Measurements from ENCODE around the gene DIPK2B. TPM values are rescaled to one million over a fixed set of nuclear protein-coding genes. Genes with fewer than 3 reads are reported as not detected.

DIPK2B gene, protein sequence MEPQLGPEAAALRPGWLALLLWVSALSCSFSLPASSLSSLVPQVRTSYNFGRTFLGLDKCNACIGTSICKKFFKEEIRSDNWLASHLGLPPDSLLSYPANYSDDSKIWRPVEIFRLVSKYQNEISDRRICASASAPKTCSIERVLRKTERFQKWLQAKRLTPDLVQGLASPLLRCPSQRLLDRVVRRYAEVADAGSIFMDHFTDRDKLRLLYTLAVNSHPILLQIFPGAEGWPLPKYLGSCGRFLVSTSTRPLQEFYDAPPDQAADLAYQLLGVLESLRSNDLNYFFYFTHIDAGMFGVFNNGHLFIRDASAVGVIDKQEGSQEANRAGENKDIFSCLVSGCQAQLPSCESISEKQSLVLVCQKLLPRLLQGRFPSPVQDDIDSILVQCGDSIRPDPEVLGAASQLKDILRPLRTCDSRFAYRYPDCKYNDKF
- polyA plus RNA-seq (2013, experiment 1 of 4), result not detected
- polyA plus RNA-seq (2013, experiment 2 of 4), result not detected
- not detected for polyA plus RNA-seq (2013, experiment 3 of 4)
- not detected for polyA plus RNA-seq (2013, experiment 4 of 4)

- Histone ChIP-seq H3K27me3 (ENCODE audit: control insufficient read depth, insufficient read depth, low read length, poor library complexity, severe bottlenecking) (no peaks in the 10 kb centered on the region), H3K4me1 (ENCODE audit: control insufficient read depth, insufficient read depth, low read length) (no peaks in the 10 kb centered on the region), H3K27ac (ENCODE audit: insufficient read depth, low read depth, low read length, poor library complexity, severe bottlenecking) (no peak within 1 kb of the TSS), H3K36me3 (ENCODE audit: control insufficient read depth, insufficient read depth, low read length) (no peaks in the 10 kb centered on the region), H3K4me3 (ENCODE audit: insufficient read depth, low read depth, low read length) (no peak within 1 kb of the TSS), H3K9me3 (ENCODE audit: control insufficient read depth, low read length) (no peaks in the 10 kb centered on the region)
- WGBS, 2 experiments, result 91% methylated on average over 9 of the region's 9 CpGs
Observed at GRCh38 chrX:45200741-45201234, at the start of gene DIPK2B. Gene DIPK2B, minus strand, starts transcription at chrX:45200876. Its CDS starts 50 bp downstream, at chrX:45200826.

DNA sequence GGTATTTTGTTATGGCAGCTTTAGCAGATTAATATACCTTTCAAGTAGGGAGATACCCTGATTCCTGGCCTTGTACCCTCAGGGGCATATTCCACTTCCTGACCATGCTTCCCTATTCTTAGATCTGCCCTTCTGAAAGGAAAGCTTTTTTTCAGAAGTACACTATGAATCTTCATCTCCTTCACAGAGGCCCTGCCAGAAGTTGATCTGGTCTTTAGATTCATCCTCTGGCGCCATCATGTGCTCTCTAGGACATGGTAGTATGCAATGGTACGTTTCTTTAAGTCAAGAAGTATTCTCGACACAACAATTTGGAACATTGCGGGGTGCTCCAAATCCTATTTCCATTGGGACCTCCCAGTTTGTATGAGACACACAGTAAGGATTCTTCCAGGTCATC is 39.6 kb upstream of the DIPK2B start:
- 83 to 87% methylated on average over 4 of the region's 4 CpGs for WGBS, 2 experiments
- H3K4me1 ChIP-seq (ENCODE audit: control insufficient read depth, insufficient read depth, low read length), result no peaks in the 10 kb centered on the region
- no peaks in the 10 kb centered on the region for H3K9me3 ChIP-seq (ENCODE audit: control insufficient read depth, low read length)
- H3K27ac ChIP-seq (ENCODE audit: insufficient read depth, low read depth, low read length, poor library complexity, severe bottlenecking), result no peak overlapping the region
- no peak overlapping the region for H3K4me3 ChIP-seq (ENCODE audit: insufficient read depth, low read depth, low read length)
- no peaks in the 10 kb centered on the region for H3K27me3 ChIP-seq (ENCODE audit: control insufficient read depth, insufficient read depth, low read length, poor library complexity, severe bottlenecking)
- no peaks in the 10 kb centered on the region for H3K36me3 ChIP-seq (ENCODE audit: control insufficient read depth, insufficient read depth, low read length)

- Histone ChIP-seq H3K27ac (ENCODE audit: insufficient read depth, low read depth, low read length, poor library complexity, severe bottlenecking) (no peak overlapping the region), H3K36me3 (ENCODE audit: control insufficient read depth, insufficient read depth, low read length) (no peaks in the 10 kb centered on the region), H3K4me3 (ENCODE audit: insufficient read depth, low read depth, low read length) (no peak overlapping the region), H3K9me3 (ENCODE audit: control insufficient read depth, low read length) (no peaks in the 10 kb centered on the region), H3K27me3 (ENCODE audit: control insufficient read depth, insufficient read depth, low read length, poor library complexity, severe bottlenecking) (no peaks in the 10 kb centered on the region), H3K4me1 (ENCODE audit: control insufficient read depth, insufficient read depth, low read length) (no peaks in the 10 kb centered on the region)
- WGBS, 2 experiments, result 82 to 88% methylated on average over 1 of the region's 1 CpG
Observed at GRCh38 chrX:45238489-45238888, 37.8 kb upstream of the DIPK2B start.

GRCh38 chrX:45233531-45233930 is 32.9 kb upstream of the DIPK2B start:
- Histone ChIP-seq H3K36me3 (ENCODE audit: control insufficient read depth, insufficient read depth, low read length) (no peaks in the 10 kb centered on the region), H3K4me1 (ENCODE audit: control insufficient read depth, insufficient read depth, low read length) (no peaks in the 10 kb centered on the region), H3K27me3 (ENCODE audit: control insufficient read depth, insufficient read depth, low read length, poor library complexity, severe bottlenecking) (no peaks in the 10 kb centered on the region), H3K27ac (ENCODE audit: insufficient read depth, low read depth, low read length, poor library complexity, severe bottlenecking) (no peak overlapping the region), H3K9me3 (ENCODE audit: control insufficient read depth, low read length) (no peaks in the 10 kb centered on the region), H3K4me3 (ENCODE audit: insufficient read depth, low read depth, low read length) (no peak overlapping the region)
- 63 to 97% methylated on average over 1 to 2 of the region's 2 CpGs for WGBS, 2 experiments

- Histone ChIP-seq H3K27ac (ENCODE audit: insufficient read depth, low read depth, low read length, poor library complexity, severe bottlenecking) (no peak overlapping the region), H3K36me3 (ENCODE audit: control insufficient read depth, insufficient read depth, low read length) (no peaks in the 10 kb centered on the region), H3K4me1 (ENCODE audit: control insufficient read depth, insufficient read depth, low read length) (no peaks in the 10 kb centered on the region), H3K27me3 (ENCODE audit: control insufficient read depth, insufficient read depth, low read length, poor library complexity, severe bottlenecking) (no peaks in the 10 kb centered on the region), H3K9me3 (ENCODE audit: control insufficient read depth, low read length) (no peaks in the 10 kb centered on the region), H3K4me3 (ENCODE audit: insufficient read depth, low read depth, low read length) (no peak overlapping the region)
- 87 to 93% methylated on average over 3 of the region's 3 CpGs for WGBS, 2 experiments
Observed at GRCh38 chrX:45232139-45232538, 31.5 kb upstream of the DIPK2B start.

DNA sequence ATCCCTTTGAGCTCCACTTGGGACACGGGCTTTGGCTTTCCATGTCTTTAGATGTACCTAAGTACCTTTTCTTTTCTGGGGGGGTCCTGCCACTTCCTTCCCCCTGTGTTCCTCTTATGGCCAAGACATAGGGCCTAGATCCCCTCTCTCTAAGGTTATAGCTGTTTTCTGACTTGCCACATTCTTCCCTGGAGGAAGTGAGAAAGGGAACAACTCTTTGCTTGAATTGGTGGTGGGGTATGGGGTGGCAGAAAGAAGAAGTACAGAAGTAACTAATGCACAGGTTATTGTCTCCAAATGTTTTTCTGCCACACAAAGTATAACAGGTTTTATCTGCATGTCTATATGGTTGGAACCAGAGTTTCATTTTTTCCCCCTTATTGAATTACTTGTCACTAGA is 29.7 kb upstream of the DIPK2B start:
- WGBS, 2 experiments, result 50 to 87% methylated on average over 1 of the region's 1 CpG
- Histone ChIP-seq H3K4me3 (ENCODE audit: insufficient read depth, low read depth, low read length) (no peak overlapping the region), H3K36me3 (ENCODE audit: control insufficient read depth, insufficient read depth, low read length) (no peaks in the 10 kb centered on the region), H3K4me1 (ENCODE audit: control insufficient read depth, insufficient read depth, low read length) (no peaks in the 10 kb centered on the region), H3K27me3 (ENCODE audit: control insufficient read depth, insufficient read depth, low read length, poor library complexity, severe bottlenecking) (no peaks in the 10 kb centered on the region), H3K9me3 (ENCODE audit: control insufficient read depth, low read length) (no peaks in the 10 kb centered on the region), H3K27ac (ENCODE audit: insufficient read depth, low read depth, low read length, poor library complexity, severe bottlenecking) (no peak overlapping the region)

DNA sequence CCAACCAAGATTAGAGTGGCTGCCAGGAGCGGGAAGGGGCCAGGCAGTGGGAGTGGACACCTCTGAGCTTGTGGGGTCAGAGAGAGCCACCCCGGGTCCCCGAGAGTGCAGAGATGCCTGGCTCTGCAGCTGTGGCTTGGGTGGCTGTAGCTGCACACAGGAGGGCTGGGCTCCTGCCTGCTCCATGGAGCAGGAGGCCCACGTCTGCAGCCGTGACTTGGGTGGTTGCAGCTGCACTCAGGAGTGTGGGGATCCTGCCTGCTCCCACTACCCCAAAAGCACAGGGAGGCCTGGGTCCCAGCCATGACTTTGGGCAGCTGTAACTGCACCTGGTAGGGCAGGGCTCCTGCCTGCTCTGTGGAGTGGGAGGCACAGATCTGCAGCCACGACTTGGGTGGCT is 28.7 kb upstream of the DIPK2B start:
- Histone ChIP-seq H3K4me3 (ENCODE audit: insufficient read depth, low read depth, low read length) (no peak overlapping the region), H3K36me3 (ENCODE audit: control insufficient read depth, insufficient read depth, low read length) (no peaks in the 10 kb centered on the region), H3K4me1 (ENCODE audit: control insufficient read depth, insufficient read depth, low read length) (no peaks in the 10 kb centered on the region), H3K27ac (ENCODE audit: insufficient read depth, low read depth, low read length, poor library complexity, severe bottlenecking) (no peak overlapping the region), H3K9me3 (ENCODE audit: control insufficient read depth, low read length) (no peaks in the 10 kb centered on the region), H3K27me3 (ENCODE audit: control insufficient read depth, insufficient read depth, low read length, poor library complexity, severe bottlenecking) (no peaks in the 10 kb centered on the region)
- WGBS, 2 experiments, result 92 to 96% methylated on average over 6 of the region's 6 CpGs

GRCh38 chrX:45228126-45228525 is 27.4 kb upstream of the DIPK2B start:
- 93 to 95% methylated on average over 4 of the region's 4 CpGs for WGBS, 2 experiments
- H3K4me3 ChIP-seq (ENCODE audit: insufficient read depth, low read depth, low read length), result no peak overlapping the region
- no peaks in the 10 kb centered on the region for H3K36me3 ChIP-seq (ENCODE audit: control insufficient read depth, insufficient read depth, low read length)
- H3K27ac ChIP-seq (ENCODE audit: insufficient read depth, low read depth, low read length, poor library complexity, severe bottlenecking), result no peak overlapping the region
- H3K4me1 ChIP-seq (ENCODE audit: control insufficient read depth, insufficient read depth, low read length), result no peaks in the 10 kb centered on the region
- H3K9me3 ChIP-seq (ENCODE audit: control insufficient read depth, low read length), result no peaks in the 10 kb centered on the region
- H3K27me3 ChIP-seq (ENCODE audit: control insufficient read depth, insufficient read depth, low read length, poor library complexity, severe bottlenecking), result no peaks in the 10 kb centered on the region

DNA sequence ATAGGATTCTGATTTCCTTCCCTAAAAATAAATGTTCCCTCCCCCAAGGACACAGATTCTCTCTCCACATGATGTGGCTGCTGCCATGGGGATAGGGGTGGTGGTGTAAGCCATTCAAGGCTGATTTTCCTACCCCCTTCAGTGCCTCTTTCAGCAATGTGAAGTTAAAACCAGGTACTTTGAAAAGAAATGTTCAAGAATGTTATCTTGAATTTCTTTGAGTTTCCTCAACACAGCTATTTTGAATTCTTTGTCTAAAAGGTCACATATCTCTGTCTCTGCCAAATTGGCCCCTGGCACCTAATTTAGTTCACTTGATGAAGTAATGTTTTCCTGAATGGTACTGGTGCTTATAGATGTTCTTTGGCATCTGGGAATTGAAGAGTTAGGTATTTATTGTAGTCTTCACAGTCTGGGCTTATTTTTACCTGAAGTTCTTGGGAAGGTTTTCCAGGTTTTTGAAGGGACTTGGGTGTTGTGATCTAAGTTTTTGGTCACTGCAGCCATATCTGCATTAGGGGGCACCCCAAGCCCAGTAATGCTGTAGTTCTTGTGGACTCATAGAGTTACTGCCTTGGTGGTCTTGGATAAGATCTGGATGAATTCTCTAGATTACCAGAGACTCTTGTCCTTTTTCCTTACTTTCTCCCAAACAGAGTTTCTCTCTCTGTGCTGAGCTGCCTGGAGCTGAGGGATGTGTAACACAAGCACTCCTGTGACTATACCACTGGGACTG is 7.6 kb upstream of the DIPK2B start:
- Histone ChIP-seq H3K27me3 (ENCODE audit: control insufficient read depth, insufficient read depth, low read length, poor library complexity, severe bottlenecking) (no peaks in the 10 kb centered on the region), H3K4me3 (ENCODE audit: insufficient read depth, low read depth, low read length) (no peak overlapping the region), H3K36me3 (ENCODE audit: control insufficient read depth, insufficient read depth, low read length) (no peaks in the 10 kb centered on the region), H3K9me3 (ENCODE audit: control insufficient read depth, low read length) (no peaks in the 10 kb centered on the region), H3K4me1 (ENCODE audit: control insufficient read depth, insufficient read depth, low read length) (no peaks in the 10 kb centered on the region), H3K27ac (ENCODE audit: insufficient read depth, low read depth, low read length, poor library complexity, severe bottlenecking) (no peak overlapping the region)

GRCh38 chrX:45202171-45202570 is 1.5 kb upstream of the DIPK2B start:
- no peaks in the 10 kb centered on the region for H3K36me3 ChIP-seq (ENCODE audit: control insufficient read depth, insufficient read depth, low read length)
- no peak overlapping the region for H3K27ac ChIP-seq (ENCODE audit: insufficient read depth, low read depth, low read length, poor library complexity, severe bottlenecking)
- H3K9me3 ChIP-seq (ENCODE audit: control insufficient read depth, low read length), result no peaks in the 10 kb centered on the region
- no peaks in the 10 kb centered on the region for H3K4me1 ChIP-seq (ENCODE audit: control insufficient read depth, insufficient read depth, low read length)
- no peak overlapping the region for H3K4me3 ChIP-seq (ENCODE audit: insufficient read depth, low read depth, low read length)
- 78 to 95% methylated on average over 1 of the region's 1 CpG for WGBS, 2 experiments
- no peaks in the 10 kb centered on the region for H3K27me3 ChIP-seq (ENCODE audit: control insufficient read depth, insufficient read depth, low read length, poor library complexity, severe bottlenecking)

All from ectodermal cell (in vitro differentiated cells).